ENCODE measurements around the gene MATCAP1.

DNA sequence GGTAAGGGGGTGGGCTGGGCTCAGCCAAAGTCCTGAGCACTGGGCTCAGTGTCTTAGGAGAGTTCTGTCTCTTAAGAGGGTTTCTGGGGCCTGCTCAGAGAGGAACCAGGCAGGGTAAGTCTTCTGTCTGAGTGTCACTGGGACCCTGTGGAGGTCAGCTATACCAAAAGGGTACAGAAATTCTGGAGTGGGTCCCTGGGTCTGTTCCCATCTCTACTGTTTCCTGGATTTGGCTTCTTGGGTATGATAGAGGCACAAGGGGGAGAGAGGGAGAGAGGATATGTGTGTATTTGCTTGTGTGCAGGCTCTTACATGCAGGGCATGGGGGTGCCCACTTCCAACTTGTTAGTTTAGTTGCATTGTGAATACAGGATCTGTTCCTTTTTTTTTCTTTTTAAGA is 9.8 kb upstream of the MATCAP1 start:
- TF ChIP-seq, protein P1, sequence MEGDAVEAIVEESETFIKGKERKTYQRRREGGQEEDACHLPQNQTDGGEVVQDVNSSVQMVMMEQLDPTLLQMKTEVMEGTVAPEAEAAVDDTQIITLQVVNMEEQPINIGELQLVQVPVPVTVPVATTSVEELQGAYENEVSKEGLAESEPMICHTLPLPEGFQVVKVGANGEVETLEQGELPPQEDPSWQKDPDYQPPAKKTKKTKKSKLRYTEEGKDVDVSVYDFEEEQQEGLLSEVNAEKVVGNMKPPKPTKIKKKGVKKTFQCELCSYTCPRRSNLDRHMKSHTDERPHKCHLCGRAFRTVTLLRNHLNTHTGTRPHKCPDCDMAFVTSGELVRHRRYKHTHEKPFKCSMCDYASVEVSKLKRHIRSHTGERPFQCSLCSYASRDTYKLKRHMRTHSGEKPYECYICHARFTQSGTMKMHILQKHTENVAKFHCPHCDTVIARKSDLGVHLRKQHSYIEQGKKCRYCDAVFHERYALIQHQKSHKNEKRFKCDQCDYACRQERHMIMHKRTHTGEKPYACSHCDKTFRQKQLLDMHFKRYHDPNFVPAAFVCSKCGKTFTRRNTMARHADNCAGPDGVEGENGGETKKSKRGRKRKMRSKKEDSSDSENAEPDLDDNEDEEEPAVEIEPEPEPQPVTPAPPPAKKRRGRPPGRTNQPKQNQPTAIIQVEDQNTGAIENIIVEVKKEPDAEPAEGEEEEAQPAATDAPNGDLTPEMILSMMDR (conservative IDR thresholded peaks at IDR 0.05; ENCODE audit: low read depth, low read length) = no peak
- TF ChIP-seq EZH2 (IDR thresholded peaks at IDR 0.05; ENCODE audit: borderline replicate concordance, low read depth, low read length, poor library complexity, severe bottlenecking) = no peak
